T1000 (cell line): Measurements from ENCODE around the gene PTPRN2.

Source experiments
- DNase-seq: peaks from one replicate; lab custom pipeline; 2025; ENCODE audit warnings: mixed read lengths; lab: John Stamatoyannopoulos, UW

Gene PTPRN2

GRCh38 chr7:157585113-157585861 is 1002.3 kb downstream of the PTPRN2 start:
- no peak for DNase-seq

- no peak for DNase-seq
Measured at GRCh38 chr7:157584420-157584819, 1003.2 kb downstream of the PTPRN2 start.

- DNase-seq = no peak
Measured at GRCh38 chr7:157581740-157582139, 1005.9 kb downstream of the PTPRN2 start.

GRCh38 chr7:157580324-157580723 is 1007.3 kb downstream of the PTPRN2 start:
- no peak for DNase-seq

- no peak for DNase-seq
Measured at GRCh38 chr7:157579425-157579824, 1008.2 kb downstream of the PTPRN2 start.

GRCh38 chr7:157577796-157578339 is 1009.8 kb downstream of the PTPRN2 start:
- no peak for DNase-seq

- DNase-seq = no peak
Measured at GRCh38 chr7:157577061-157577460, 1010.6 kb downstream of the PTPRN2 start.

- no peak for DNase-seq
Measured at GRCh38 chr7:157576415-157576814, 1011.2 kb downstream of the PTPRN2 start.

- DNase-seq = no peak
Measured at GRCh38 chr7:157575777-157576176, 1011.8 kb downstream of the PTPRN2 start.

- DNase-seq = no peak
Measured at GRCh38 chr7:157574914-157575586, 1012.6 kb downstream of the PTPRN2 start.

- no peak for DNase-seq
Measured at GRCh38 chr7:157574120-157574825, 1013.4 kb downstream of the PTPRN2 start.

- DNase-seq = no peak
Measured at GRCh38 chr7:157573244-157573643, 1014.4 kb downstream of the PTPRN2 start.

GRCh38 chr7:157572622-157573021 is 1015.0 kb downstream of the PTPRN2 start:
- DNase-seq = no peak

GRCh38 chr7:157570531-157571200 is 1017.0 kb downstream of the PTPRN2 start:
- DNase-seq = no peak

GRCh38 chr7:157569967-157570366 is 1017.7 kb downstream of the PTPRN2 start:
- no peak for DNase-seq

- DNase-seq = no peak
Measured at GRCh38 chr7:157568770-157569584, 1018.6 kb downstream of the PTPRN2 start.

GRCh38 chr7:157568106-157568769 is 1019.4 kb downstream of the PTPRN2 start:
- DNase-seq = no peak

GRCh38 chr7:157567666-157568065 is 1020.0 kb downstream of the PTPRN2 start:
- no peak for DNase-seq

- DNase-seq = no peak
Measured at GRCh38 chr7:157566631-157567006, 1021.0 kb downstream of the PTPRN2 start.

- no peak for DNase-seq
Measured at GRCh38 chr7:157565981-157566630, 1021.5 kb downstream of the PTPRN2 start.
